Kidney (tissue), 14 donors: ENCODE data around the gene TENT4A. TPM values are rescaled to one million over a fixed set of nuclear protein-coding genes. Genes with fewer than 3 reads are reported as not detected.

Source experiments
- DNase-seq, 5 donors: peaks; one replicate each; pipeline ENCODE4 v3.0.0-alpha.2; 2013 to 2020
- FAIRE-seq: peaks from 2 replicates; lab custom pipeline; 2012; peaks lifted over from hg19 to GRCh38; lab: Jason Lieb, UNC
- H3K27ac ChIP-seq, 2 donors: one replicate each; pipeline ENCODE4 v1.7.0; 2013; ENCODE audit warnings: low read depth in 2 of 2, low read length in 2 of 2, inconsistent platforms in 1 of 2
- H3K27me3 ChIP-seq: one replicate; pipeline ENCODE4 v1.7.1; 2013; ENCODE audit warnings: low read length, inconsistent platforms; ENCODE audit not compliant: control insufficient read depth, insufficient read depth
- H3K36me3 ChIP-seq, 3 donors: one replicate each; pipeline versions ENCODE4 v1.7.0 to v1.7.1; 2013; ENCODE audit warnings: low read length in 3 of 3, control low read depth in 1 of 3, inconsistent platforms in 1 of 3; ENCODE audit not compliant: insufficient read depth in 3 of 3, control insufficient read depth in 2 of 3
- H3K4me1 ChIP-seq, 3 donors: one replicate each; pipeline versions ENCODE4 v1.7.0 to v1.7.1; 2013; ENCODE audit warnings: low read length in 3 of 3, inconsistent platforms in 1 of 3, low read depth in 1 of 3; ENCODE audit not compliant: control insufficient read depth in 2 of 3, insufficient read depth in 2 of 3
- H3K4me3 ChIP-seq, 3 donors: one replicate each; pipeline versions ENCODE4 v1.7.0 to v1.8.1; 2013; ENCODE audit warnings: low read length in 3 of 3, control low read depth in 1 of 3, inconsistent platforms in 1 of 3
- H3K9ac ChIP-seq, 3 donors: one replicate each; pipeline versions ENCODE4 v1.7.0 to v1.7.1; 2013; ENCODE audit warnings: low read length in 3 of 3, control low read depth in 1 of 3, inconsistent platforms in 1 of 3
- H3K9me3 ChIP-seq, 3 donors: one replicate each; pipeline versions ENCODE4 v1.7.0 to v1.7.1; 2013; ENCODE audit warnings: low read length in 3 of 3, control low read depth in 1 of 3, inconsistent platforms in 1 of 3; ENCODE audit not compliant: control insufficient read depth in 2 of 3, insufficient read depth in 1 of 3
- intact Hi-C: fragments of 100-400 bp; cut with DNase I; formaldehyde crosslinking; loops from one replicate; pipeline ENCODE4 v1.11.1; 2022
- polyA plus RNA-seq: library from polyadenylated mRNA; stranded (reverse); fragments of 350-450 nt; fragmentation: Illumina TruSeq; extraction: RNeasy Lipid Tissue Mini Kit (QIAGEN cat#74804); gene quantifications from one replicate; pipeline ENCODE4 v1.2.3, GENCODE V29; 2014; ENCODE audit warnings: low read depth, low replicate concordance; ENCODE audit not compliant: insufficient read depth
- total RNA-seq: library from RNA; stranded (reverse); fragmentation: NEBNext Ultra II Directional; extraction: Animal tissue kit (Norgen Biotek cat#: 25700); gene quantifications from one replicate; pipeline ENCODE4 v1.2.1, GENCODE V29; 2021
- TF ChIP-seq, protein P1 (sequence below): IDR thresholded peaks from 3 replicates; pipeline ENCODE4 v1.5.1; 2012; ENCODE audit warnings: mild to moderate bottlenecking, moderate library complexity, borderline replicate concordance; ENCODE audit not compliant: insufficient read depth; ENCODE audit errors: extremely low read depth
- donor health status: control.
- donor health status: control.
- donor health status: control.
- donor health status: control.
- donor health status: control.
- donor health status: DM: yes; HTN: yes; CAD: no.
- donor health status: Normal renal cell carcinoma (clear cell type).

TENT4A gene
- total and polyA plus RNA-seq, 2 donors from 2014 or later = 4.8 to 22.8 TPM

DNA sequence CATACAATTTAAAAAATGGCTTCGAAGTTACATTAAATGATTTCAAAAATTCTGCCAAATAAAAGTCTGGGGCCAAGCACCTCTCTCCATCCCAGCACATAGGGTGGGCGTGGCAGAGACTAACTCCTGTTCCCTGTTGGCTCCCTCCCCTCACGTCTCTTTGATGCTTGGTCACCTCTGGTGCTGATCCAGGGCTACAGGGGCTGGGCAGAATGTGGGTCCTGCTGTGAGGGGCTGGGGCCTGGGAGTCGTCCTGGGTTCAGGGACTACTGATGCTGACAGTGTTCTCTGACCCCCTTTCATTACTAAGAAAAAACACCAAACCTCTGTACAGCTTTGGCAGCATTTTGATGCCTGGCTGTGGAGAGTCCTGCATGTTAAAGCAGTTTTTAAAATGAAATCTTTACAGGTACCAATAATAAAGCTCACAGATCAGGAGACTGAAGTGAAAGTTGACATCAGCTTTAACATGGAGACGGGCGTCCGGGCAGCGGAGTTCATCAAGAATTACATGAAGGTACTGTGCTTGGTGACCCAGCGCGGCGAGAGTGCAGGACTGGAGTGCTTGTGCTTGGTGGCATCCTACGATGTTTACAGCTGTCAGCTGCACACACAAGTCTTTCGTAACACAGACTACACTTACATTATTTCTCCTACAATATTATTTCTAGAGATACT, 29.0 kb downstream of the TENT4A start:
- intact Hi-C loops = loop anchor here (10.0 kb wide), 1 partner anchor 107 kb away; the partner anchor contains the start of genes NSUN2 and SRD5A1
- Histone ChIP-seq H3K27me3 (no peaks in the 10 kb centered on the region), H3K9ac (no peak overlapping the region), H3K9me3 (no peaks in the 10 kb centered on the region), H3K36me3 (peaks cover 4 to 39% (median 24%) of the 10 kb centered on the region in 3 donors), H3K27ac (no peak overlapping the region), H3K4me1 (peaks cover 0 to 3% (median 0%) of the 10 kb centered on the region in 3 donors), H3K4me3 (no peak overlapping the region)
- DNase-seq (no peak), FAIRE-seq (no peak)
- TF ChIP-seq, protein P1, sequence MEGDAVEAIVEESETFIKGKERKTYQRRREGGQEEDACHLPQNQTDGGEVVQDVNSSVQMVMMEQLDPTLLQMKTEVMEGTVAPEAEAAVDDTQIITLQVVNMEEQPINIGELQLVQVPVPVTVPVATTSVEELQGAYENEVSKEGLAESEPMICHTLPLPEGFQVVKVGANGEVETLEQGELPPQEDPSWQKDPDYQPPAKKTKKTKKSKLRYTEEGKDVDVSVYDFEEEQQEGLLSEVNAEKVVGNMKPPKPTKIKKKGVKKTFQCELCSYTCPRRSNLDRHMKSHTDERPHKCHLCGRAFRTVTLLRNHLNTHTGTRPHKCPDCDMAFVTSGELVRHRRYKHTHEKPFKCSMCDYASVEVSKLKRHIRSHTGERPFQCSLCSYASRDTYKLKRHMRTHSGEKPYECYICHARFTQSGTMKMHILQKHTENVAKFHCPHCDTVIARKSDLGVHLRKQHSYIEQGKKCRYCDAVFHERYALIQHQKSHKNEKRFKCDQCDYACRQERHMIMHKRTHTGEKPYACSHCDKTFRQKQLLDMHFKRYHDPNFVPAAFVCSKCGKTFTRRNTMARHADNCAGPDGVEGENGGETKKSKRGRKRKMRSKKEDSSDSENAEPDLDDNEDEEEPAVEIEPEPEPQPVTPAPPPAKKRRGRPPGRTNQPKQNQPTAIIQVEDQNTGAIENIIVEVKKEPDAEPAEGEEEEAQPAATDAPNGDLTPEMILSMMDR = no peak

DNA sequence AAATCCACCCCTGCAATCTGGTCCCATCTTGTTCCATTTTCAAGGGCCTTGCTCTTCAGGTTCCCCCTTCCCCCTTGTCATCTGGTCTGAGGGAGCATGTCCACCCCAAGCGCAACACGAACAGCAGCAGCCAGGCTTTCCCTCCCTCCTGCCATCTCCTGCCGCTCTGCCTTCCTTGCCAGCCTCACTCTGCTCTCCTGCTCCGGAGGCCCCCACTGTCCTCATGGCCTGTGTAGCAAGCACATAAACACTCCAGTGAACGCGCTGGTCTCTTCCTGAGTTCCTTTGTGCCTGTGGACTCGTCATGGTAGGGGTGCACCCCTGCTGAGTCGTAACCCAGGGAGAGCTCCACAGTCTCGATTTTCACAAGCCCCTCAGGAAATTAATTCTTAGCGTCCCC, 29.9 kb downstream of the TENT4A start:
- intact Hi-C loops = loop anchor here (10.0 kb wide), 1 partner anchor 108 kb away; the partner anchor contains the start of genes NSUN2 and SRD5A1
- DNase-seq (no peak), FAIRE-seq (no peak)
- no peak overlapping the region for H3K4me3 ChIP-seq
- no peak overlapping the region for H3K27ac ChIP-seq
- peaks cover 4 to 43% (median 21%) of the 10 kb centered on the region in 3 donors for H3K36me3 ChIP-seq
- peaks cover 0 to 3% (median 0%) of the 10 kb centered on the region in 3 donors for H3K4me1 ChIP-seq
- H3K9ac ChIP-seq = no peak overlapping the region
- H3K9me3 ChIP-seq = no peaks in the 10 kb centered on the region
- TF ChIP-seq, protein P1 = no peak
- H3K27me3 ChIP-seq = no peaks in the 10 kb centered on the region

DNA sequence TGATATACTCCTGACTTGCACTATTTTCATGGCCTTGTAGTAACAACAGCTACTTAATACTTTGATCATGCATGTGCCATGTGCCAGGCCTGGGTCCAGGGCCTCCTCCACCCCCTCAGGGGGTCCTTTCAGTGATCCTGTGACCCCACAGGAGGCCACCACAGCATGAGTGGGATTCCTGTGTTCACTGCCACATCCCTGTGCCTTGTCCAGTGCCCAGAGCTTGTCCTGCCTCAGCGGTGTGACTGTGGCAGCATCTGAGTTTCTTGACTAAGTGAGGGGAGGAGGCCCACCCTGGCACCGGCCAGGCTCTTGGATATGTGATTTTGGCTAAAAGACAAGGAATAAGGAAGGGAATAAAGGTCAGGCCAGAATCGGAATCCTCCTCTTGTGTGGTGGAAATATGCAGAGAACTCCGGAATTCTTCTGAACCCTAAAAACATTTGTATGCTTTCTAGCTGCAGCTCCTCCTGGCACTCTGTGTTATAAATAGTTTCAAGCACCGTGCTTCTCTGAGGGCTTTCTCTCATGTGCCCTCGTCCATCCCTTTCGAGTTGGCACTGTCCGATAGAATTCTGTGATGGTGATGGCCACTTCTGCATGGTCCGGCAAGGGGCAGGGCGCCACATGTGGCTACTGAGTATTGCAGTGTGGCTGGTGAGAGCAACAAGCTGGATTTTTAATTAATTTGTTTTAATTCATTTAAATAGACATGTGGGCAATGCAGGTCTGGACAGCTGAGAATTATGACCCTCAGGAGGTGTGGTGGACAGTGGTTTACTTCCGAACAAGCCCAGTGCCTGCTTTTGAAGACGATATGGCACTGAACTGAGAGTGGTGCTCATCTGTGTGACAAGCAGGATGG, 31.8 kb downstream of the TENT4A start:
- H3K4me1 ChIP-seq = peaks cover 0 to 3% (median 0%) of the 10 kb centered on the region in 3 donors
- DNase-seq (no peak), FAIRE-seq (no peak)
- peaks cover 4 to 35% (median 29%) of the 10 kb centered on the region in 3 donors for H3K36me3 ChIP-seq
- H3K27me3 ChIP-seq = no peaks in the 10 kb centered on the region
- no peak overlapping the region for H3K9ac ChIP-seq
- H3K9me3 ChIP-seq = no peaks in the 10 kb centered on the region
- TF ChIP-seq, protein P1 = no peak
- intact Hi-C loops = loop anchor here (10.0 kb wide), 1 partner anchor 110 kb away; the partner anchor contains the start of genes NSUN2 and SRD5A1
- H3K4me3 ChIP-seq = no peak overlapping the region
- no peak overlapping the region for H3K27ac ChIP-seq
